AG04450 (cell line): ENCODE data around the gene CREBRF. TPM values are rescaled to one million over a fixed set of nuclear protein-coding genes. Genes with fewer than 3 reads are reported as not detected.
"Not testable (repeated sequence)": the region's sequence is repeated elsewhere in the genome, so short reads cannot be mapped to it uniquely, and the experiment has no call there.

Experiments used
- CTCF ChIA-PET: fragments of 300-600, 350-600 bp; formaldehyde crosslinking; extraction: SDS; loops from one replicate; lab custom pipeline; 2022; ENCODE audit warnings: antibody characterized with exemption, inconsistent platforms; lab: Charles Lee
- POLR2A ChIA-PET: fragments of 350-600 bp; formaldehyde crosslinking; extraction: SDS; loops from one replicate; lab custom pipeline; 2021; ENCODE audit warnings: antibody characterized with exemption, inconsistent platforms; lab: Yijun Ruan, JAX
- DNase-seq: peaks from one replicate; pipeline ENCODE4 v3.0.0-alpha.2; 2011; ENCODE audit warnings: low read depth, low spot score
- H3K27ac ChIP-seq: one replicate; pipeline ENCODE4 v1.5.1; 2012; ENCODE audit warnings: low read depth, low read length, control low read depth
- H3K27me3 ChIP-seq: one replicate; pipeline ENCODE4 v1.6.0; 2012; ENCODE audit warnings: low read length; ENCODE audit not compliant: control insufficient read depth, insufficient read depth
- H3K4me3 ChIP-seq: 2 replicates; pipeline ENCODE4 v1.5.1; 2011; ENCODE audit warnings: mild to moderate bottlenecking, low read depth, low read length, control low read depth
- H3K9me3 ChIP-seq: 2 replicates; pipeline ENCODE4 v1.5.1; 2012; ENCODE audit warnings: low read length; ENCODE audit not compliant: control insufficient read depth, insufficient read depth
- CTCF ChIP-seq: IDR thresholded peaks from 2 replicates; pipeline ENCODE4 v1.5.1; 2011; ENCODE audit warnings: low read depth, low read length, control low read depth, inconsistent platforms
- polyA plus RNA-seq: library from polyadenylated mRNA; depleted of rRNA; stranded (reverse); fragments of >200 nt; gene quantifications from 2 replicates; pipeline ENCODE4 v1.2.3, GENCODE V29; 2011

Gene CREBRF
- polyA plus RNA-seq, 1 experiment: 20.4 TPM

- TF ChIP-seq CTCF: no peak
- CTCF ChIA-PET: interaction anchor here (0.6 kb wide), 1 partner anchor 67 kb away, joined by 3 read pairs; no protein-coding TSS in a partner anchor
Measured at GRCh38 chr5:173025651-173026050, 30.5 kb upstream of the CREBRF start.

GRCh38 chr5:173027905-173028304 lies 28.2 kb upstream of the CREBRF start:
- TF ChIP-seq CTCF: no peak
- Histone ChIP-seq H3K4me3 (no peak overlapping the region), H3K9me3 (no peaks in the 10 kb centered on the region), H3K27ac (no peak overlapping the region), H3K27me3 (no peaks in the 10 kb centered on the region)
- ChIA-PET CTCF (no interaction called here), POLR2A (no interaction called here)
- DNase-seq: no peak

More at GRCh38 chr5:173025651-173026050, 30.5 kb upstream of the CREBRF start:
- POLR2A ChIA-PET: interaction anchor here (0.5 to 1.7 kb wide), 2 partner anchors 16 to 56 kb away, joined by 4 to 10 read pairs; no protein-coding TSS in a partner anchor
- H3K9me3 ChIP-seq: no peaks in the 10 kb centered on the region
- DNase-seq: no peak
- H3K27me3 ChIP-seq: no peaks in the 10 kb centered on the region
- no peak overlapping the region for H3K27ac ChIP-seq
- no peak overlapping the region for H3K4me3 ChIP-seq

- Histone ChIP-seq H3K27me3 (no peaks in the 10 kb centered on the region), H3K9me3 (no peaks in the 10 kb centered on the region), H3K4me3 (no peak overlapping the region), H3K27ac (no peak overlapping the region)
- CTCF ChIA-PET: interaction anchor here (1.0 kb wide), 1 partner anchor 29 kb away, joined by 3 read pairs; no protein-coding TSS in a partner anchor
- no peak for TF ChIP-seq CTCF
- DNase-seq: no peak
- POLR2A ChIA-PET: interaction anchor here (0.7 to 1.1 kb wide), 2 partner anchors 14 to 40 kb away, joined by 3 to 4 read pairs; no protein-coding TSS in a partner anchor
Measured at GRCh38 chr5:173028811-173029327, 27.3 kb upstream of the CREBRF start.

- ChIA-PET CTCF (interaction anchor here (1.0 kb wide), 1 partner anchor 28 kb away, joined by 3 read pairs; no protein-coding TSS in a partner anchor), POLR2A (interaction anchor here (0.7 to 1.1 kb wide), 2 partner anchors 13 to 39 kb away, joined by 3 to 4 read pairs; no protein-coding TSS in a partner anchor)
- no peak for DNase-seq
- Histone ChIP-seq H3K4me3 (no peak overlapping the region), H3K27ac (no peak overlapping the region), H3K9me3 (no peaks in the 10 kb centered on the region), H3K27me3 (no peaks in the 10 kb centered on the region)
- no peak for TF ChIP-seq CTCF
Measured at GRCh38 chr5:173029499-173029921, 26.6 kb upstream of the CREBRF start.

- DNase-seq, H3K9me3 ChIP-seq, H3K27me3 ChIP-seq, POLR2A ChIA-PET, H3K4me3 ChIP-seq, H3K27ac ChIP-seq: not testable (repeated sequence)
- CTCF ChIA-PET: interaction anchor here (0.7 kb wide), 1 partner anchor 48 kb away, joined by 3 read pairs; no protein-coding TSS in a partner anchor
Measured at GRCh38 chr5:173032096-173032495, 24.1 kb upstream of the CREBRF start.
